SK-N-MC (cell line): ENCODE data around the gene ARPC4.

ENCODE experiments used
- DNase-seq: peaks from one replicate; pipeline ENCODE4 v3.0.0-alpha.2; 2011; ENCODE audit warnings: low read depth, low spot score
- H3K27ac ChIP-seq: fragments of 200-600 bp; sonication (generic); 2 replicates; pipeline ENCODE4 v1.5.1; 2016; ENCODE audit warnings: mixed run types
- H3K36me3 ChIP-seq: fragments of 200-600 bp; sonication (generic); 2 replicates; pipeline ENCODE4 v1.6.1; 2017; ENCODE audit warnings: antibody characterized with exemption, low read length, mixed read lengths; ENCODE audit not compliant: insufficient read depth
- H3K4me3 ChIP-seq: fragments of 200-600 bp; sonication (generic); 2 replicates; pipeline ENCODE4 v1.5.1; 2016
- H3K9ac ChIP-seq: fragments of 200-600 bp; sonication (generic); 2 replicates; pipeline ENCODE4 v1.8.0; 2017; ENCODE audit warnings: mixed run types, mixed read lengths; ENCODE audit not compliant: insufficient read length
- H3K9me3 ChIP-seq: fragments of 200-600 bp; sonication (generic); 2 replicates; pipeline ENCODE4 v1.6.1; 2017; ENCODE audit warnings: low read depth, mild to moderate bottlenecking, antibody characterized with exemption, low read length, moderate library complexity, mixed read lengths
- EZH2 ChIP-seq: fragments of 200-600 bp; sonication (generic); IDR thresholded peaks from one replicate; pipeline ENCODE4 v1.6.1; 2017; ENCODE audit warnings: antibody characterized with exemption
- FOXP2 ChIP-seq: optimal IDR thresholded peaks from 2 replicates; pipeline ENCODE3; 2011; ENCODE audit warnings: mild to moderate bottlenecking, moderate library complexity; ENCODE audit not compliant: insufficient read depth; ENCODE audit errors: extremely low read length, control extremely low read depth
- POLR2AphosphoS5 ChIP-seq: IDR thresholded peaks from 2 replicates; pipeline ENCODE4 v1.6.1; 2012; ENCODE audit warnings: mild to moderate bottlenecking, low read depth, low read length, borderline replicate concordance

Gene ARPC4

DNA sequence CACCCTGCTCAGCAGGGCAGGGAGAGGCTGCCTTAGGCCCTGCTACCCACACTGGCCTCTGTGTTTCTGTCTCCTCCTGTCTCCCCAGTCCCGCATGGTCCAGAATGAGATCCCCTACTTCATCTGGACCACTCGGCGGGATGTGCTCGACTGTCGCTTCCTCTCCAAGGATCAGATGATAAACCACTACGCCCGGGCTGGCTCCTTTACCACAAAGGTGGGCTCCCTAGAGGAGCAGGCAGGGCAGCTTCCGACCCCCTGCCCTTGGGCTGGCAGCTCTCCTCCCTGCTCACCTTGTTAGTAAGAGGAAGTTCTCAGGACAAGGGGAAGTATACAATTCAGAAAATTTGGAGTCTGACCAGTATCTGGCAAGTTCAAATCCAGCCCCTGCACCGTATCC, 23.1 kb downstream of the ARPC4 start:
- no peak overlapping the region for H3K9ac ChIP-seq
- no peaks in the 10 kb centered on the region for H3K36me3 ChIP-seq
- H3K27ac ChIP-seq = no peak overlapping the region
- H3K4me3 ChIP-seq = no peak overlapping the region
- no peak for DNase-seq
- TF ChIP-seq FOXP2 (no peak), EZH2 (no peak), POLR2AphosphoS5 (no peak)
- no peaks in the 10 kb centered on the region for H3K9me3 ChIP-seq

DNA sequence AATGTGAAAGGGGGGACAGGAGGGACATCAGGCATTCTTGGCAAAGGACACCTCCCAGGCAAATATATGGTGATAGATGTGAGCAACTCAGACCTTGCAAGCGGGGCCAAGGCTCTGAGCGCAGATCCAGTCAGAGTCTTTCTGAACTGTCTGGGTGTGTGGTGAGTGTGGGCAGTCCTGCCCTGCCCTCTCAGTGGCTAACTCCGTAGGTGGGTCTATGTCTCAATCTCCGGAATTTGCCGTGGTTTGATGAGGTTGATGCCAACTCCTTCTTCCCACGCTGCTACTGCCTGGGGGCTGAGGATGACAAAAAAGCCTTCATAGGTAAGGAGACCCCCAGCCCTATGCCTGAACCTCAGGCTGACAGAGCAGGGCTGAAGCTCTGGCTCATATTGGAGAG, 24.6 kb downstream of the ARPC4 start:
- TF ChIP-seq POLR2AphosphoS5 = no peak
- TF ChIP-seq EZH2 = no peak
- no peak for TF ChIP-seq FOXP2
- H3K36me3 ChIP-seq = no peaks in the 10 kb centered on the region
- no peak overlapping the region for H3K4me3 ChIP-seq
- no peak overlapping the region for H3K9ac ChIP-seq
- H3K9me3 ChIP-seq = no peaks in the 10 kb centered on the region
- no peak for DNase-seq
- no peak overlapping the region for H3K27ac ChIP-seq

DNA sequence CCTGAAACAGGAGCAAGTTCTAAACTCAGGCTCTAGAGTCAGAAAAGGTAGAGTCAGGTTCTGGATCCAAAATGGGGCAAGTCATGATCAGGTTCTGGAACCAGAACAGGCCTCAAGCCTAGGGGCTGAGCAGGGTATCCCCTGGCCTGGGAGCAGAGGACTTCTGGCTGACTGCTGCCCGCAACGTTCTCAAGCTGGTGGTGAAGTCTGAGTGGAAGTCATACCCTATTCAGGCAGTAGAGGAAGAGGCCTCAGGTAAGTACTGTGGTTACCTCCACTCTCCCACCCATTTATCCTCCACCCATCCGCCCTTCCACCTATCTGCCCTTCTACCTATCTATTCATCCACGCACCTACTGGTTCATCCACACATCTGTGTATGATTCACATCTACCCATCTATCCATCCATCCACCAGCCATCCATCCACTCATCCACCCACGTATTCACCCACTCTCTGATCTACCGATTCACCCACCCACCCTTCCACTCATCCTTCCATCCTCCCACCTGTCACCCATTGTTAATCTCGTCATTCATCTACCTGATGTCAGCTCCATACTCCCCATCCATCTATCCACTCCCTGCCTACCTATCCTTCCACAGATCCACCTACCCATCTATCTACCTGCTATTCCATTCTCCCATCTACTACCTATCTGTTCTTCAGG, 25.9 kb downstream of the ARPC4 start:
- DNase-seq = no peak
- Histone ChIP-seq H3K27ac (no peak overlapping the region), H3K36me3 (no peaks in the 10 kb centered on the region), H3K9me3 (no peaks in the 10 kb centered on the region), H3K9ac (no peak overlapping the region), H3K4me3 (no peak overlapping the region)
- TF ChIP-seq FOXP2 = no peak
- TF ChIP-seq EZH2 = no peak
- TF ChIP-seq POLR2AphosphoS5 = no peak

DNA sequence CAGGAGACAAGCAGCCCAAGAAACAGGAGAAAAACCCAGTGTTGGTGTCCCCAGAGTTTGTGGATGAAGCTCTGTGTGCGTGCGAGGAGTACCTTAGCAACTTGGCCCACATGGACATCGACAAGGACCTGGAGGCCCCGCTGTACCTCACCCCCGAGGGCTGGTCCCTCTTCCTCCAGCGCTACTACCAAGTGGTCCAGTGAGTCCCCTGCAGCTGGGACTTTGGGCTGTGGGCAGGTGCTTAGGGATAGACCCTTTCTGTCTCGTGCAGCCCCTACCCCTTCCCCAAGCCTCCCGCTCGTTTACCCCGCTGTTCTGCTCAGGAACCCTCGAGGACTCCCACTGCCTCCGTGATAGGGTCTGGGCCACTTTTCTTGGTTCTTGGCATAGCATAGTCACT, 27.7 kb downstream of the ARPC4 start:
- H3K27ac ChIP-seq = no peak overlapping the region
- no peaks in the 10 kb centered on the region for H3K36me3 ChIP-seq
- H3K9me3 ChIP-seq = no peaks in the 10 kb centered on the region
- no peak overlapping the region for H3K4me3 ChIP-seq
- TF ChIP-seq EZH2 (no peak), POLR2AphosphoS5 (no peak), FOXP2 (no peak)
- no peak for DNase-seq
- H3K9ac ChIP-seq = no peak overlapping the region

DNA sequence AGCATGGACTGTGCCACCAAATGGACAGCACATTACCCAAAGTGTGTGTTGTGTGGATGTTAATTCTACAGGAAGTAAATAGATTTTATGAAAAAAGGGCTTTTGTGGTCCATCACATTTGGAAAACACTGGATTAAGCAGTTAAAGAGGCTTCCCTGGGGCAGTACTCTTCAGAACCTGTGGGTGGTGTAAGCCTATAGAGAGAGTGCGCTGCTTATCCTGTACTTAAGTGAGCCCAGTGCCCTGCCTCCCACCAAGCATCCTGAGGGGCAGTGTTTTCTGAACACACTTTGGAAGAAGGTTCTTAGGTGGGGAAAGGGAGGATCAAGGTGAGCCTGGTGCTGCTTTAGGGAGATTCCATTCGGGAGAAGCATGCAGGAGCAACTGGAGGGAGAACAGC, 28.1 kb downstream of the ARPC4 start:
- no peak for TF ChIP-seq EZH2
- no peak for TF ChIP-seq FOXP2
- TF ChIP-seq POLR2AphosphoS5 = no peak
- no peak for DNase-seq
- Histone ChIP-seq H3K4me3 (no peak overlapping the region), H3K27ac (no peak overlapping the region), H3K9me3 (no peaks in the 10 kb centered on the region), H3K9ac (no peak overlapping the region), H3K36me3 (no peaks in the 10 kb centered on the region)

DNA sequence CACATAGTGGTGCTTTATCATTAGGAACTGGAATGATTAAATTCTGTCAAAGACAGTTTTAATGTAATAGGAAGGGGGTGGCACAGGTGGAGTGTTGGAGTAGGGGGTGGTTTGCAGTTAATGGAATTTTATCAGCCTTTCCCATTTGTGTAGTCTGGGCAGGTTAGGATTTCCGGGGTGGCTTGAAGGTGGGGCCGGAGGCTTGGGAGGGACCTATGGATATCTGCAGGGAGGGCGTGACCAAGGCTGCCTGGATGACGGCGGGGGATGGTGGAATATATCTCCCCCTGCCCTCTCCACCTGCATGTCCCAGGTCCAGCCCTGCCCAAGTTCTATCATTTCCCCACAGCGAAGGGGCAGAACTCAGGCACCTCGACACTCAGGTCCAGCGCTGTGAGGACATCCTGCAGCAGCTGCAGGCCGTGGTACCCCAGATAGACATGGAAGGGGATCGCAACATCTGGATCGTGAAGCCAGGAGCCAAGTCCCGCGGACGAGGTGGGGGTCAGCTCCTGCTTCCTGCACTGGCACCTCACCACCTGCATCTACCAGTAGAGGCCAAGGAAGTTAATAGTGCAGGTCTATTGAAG, 32.7 kb downstream of the ARPC4 start:
- H3K4me3 ChIP-seq = no peak overlapping the region
- no peak for DNase-seq
- H3K9me3 ChIP-seq = no peaks in the 10 kb centered on the region
- TF ChIP-seq FOXP2 = no peak
- TF ChIP-seq POLR2AphosphoS5 = no peak
- no peak overlapping the region for H3K27ac ChIP-seq
- no peaks in the 10 kb centered on the region for H3K36me3 ChIP-seq
- H3K9ac ChIP-seq = no peak overlapping the region

DNA sequence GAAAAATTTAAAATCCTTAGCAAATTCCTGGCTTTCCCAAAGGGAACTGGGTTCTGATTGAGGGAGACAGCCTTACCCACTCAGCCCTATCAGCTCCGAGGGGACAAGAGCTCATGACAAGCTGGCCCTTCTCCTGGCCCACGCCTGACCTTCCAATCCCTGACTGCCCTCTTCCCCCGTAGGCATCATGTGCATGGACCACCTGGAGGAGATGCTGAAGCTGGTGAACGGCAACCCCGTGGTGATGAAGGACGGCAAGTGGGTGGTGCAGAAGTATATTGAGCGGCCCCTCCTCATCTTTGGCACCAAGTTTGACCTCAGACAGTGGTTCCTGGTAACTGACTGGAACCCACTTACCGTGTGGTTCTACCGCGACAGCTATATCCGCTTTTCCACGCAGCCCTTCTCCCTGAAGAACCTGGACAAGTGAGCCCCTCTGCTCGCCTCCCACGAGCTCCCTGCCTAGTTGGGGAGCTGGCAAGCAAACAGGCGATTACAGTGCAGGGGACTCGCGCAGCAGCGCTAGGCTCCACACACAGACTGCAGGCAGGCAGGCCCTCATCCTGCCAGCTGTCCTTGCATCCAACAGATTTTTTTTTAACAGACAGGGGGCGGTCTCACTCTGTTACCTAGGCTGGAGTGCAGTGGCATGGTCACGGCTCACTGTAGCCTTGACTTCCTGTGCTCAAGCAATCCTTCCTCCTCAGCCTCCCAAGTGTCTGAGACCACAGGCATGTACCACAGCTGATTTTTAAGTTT, 34.1 kb downstream of the ARPC4 start:
- no peaks in the 10 kb centered on the region for H3K9me3 ChIP-seq
- H3K36me3 ChIP-seq = no peaks in the 10 kb centered on the region
- DNase-seq = no peak
- H3K27ac ChIP-seq = no peak overlapping the region
- no peak overlapping the region for H3K4me3 ChIP-seq
- no peak overlapping the region for H3K9ac ChIP-seq
- TF ChIP-seq EZH2 (no peak), POLR2AphosphoS5 (no peak), FOXP2 (no peak)
